K562 (cell line): ENCODE results near the gene SLC25A48. TPM values are rescaled to one million over a fixed set of nuclear protein-coding genes. Genes with fewer than 3 reads are reported as not detected.

Experiments
- ATAC-seq: fragments of 200-7000 bp; cut with Tn5 transposase; 3 replicates; pipeline ENCODE4 v1.9.1; 2020; ENCODE audit warnings: moderate library complexity
- BruUV-seq: library from RNA; stranded (reverse); fragments of 400-500 nt; replicated peaks from 2 replicates; lab custom pipeline; 2021; lab: Mats Ljungman, UMichigan
- CTCF ChIA-PET: fragments of 300-600 bp; formaldehyde crosslinking; extraction: SDS; loops from one replicate; lab custom pipeline; 2021; ENCODE audit warnings: low intra/inter-chr PET ratio; lab: Yijun Ruan, JAX
- POLR2A ChIA-PET: fragments of 300-600, 350-650 bp; sonication (Branson Sonifier 250); formaldehyde crosslinking; extraction: SDS; loops from one replicate; lab custom pipeline; 2021; ENCODE audit warnings: antibody characterized with exemption, inconsistent platforms; lab: Yijun Ruan, JAX
- DNase-seq, 4 experiments: peaks; one replicate each; pipeline versions ENCODE4 v3.0.0 to v3.0.0-alpha.2; 2011 to 2018; ENCODE audit warnings: low spot score in 3 of 4, mixed read lengths in 3 of 4; ENCODE audit errors: extremely low read depth in 1 of 4
- FAIRE-seq: peaks from 2 replicates; lab custom pipeline; 2011; peaks lifted over from hg19 to GRCh38; lab: Jason Lieb, UNC
- H2AFZ ChIP-seq: 2 replicates; pipeline ENCODE4 v1.6.0; 2011; ENCODE audit warnings: low read depth, low read length, control low read depth, inconsistent platforms
- H3K27ac ChIP-seq: fragments of 200-600 bp; 3 replicates; pipeline ENCODE4 v1.8.0; 2011; ENCODE audit warnings: low read depth, mild to moderate bottlenecking, control low read depth, inconsistent platforms, low read length, moderate library complexity, mixed read lengths; ENCODE audit errors: extremely low read depth
- H3K27me3 ChIP-seq, 2 experiments: fragments of 300-600 bp in 1 of 2; 2 replicates in 1 of 2; 3 replicates in 1 of 2; pipeline versions ENCODE4 v1.6.0 to v1.8.0; 2011; ENCODE audit warnings: inconsistent platforms in 2 of 2, low read length in 2 of 2, mild to moderate bottlenecking in 1 of 2, mixed read lengths in 1 of 2, moderate library complexity in 1 of 2; ENCODE audit not compliant: control insufficient read depth in 2 of 2, insufficient read depth in 2 of 2
- H3K36me3 ChIP-seq: fragments of 300-600 bp; 3 replicates; pipeline ENCODE4 v1.8.0; 2011; ENCODE audit warnings: mild to moderate bottlenecking, low read length, inconsistent platforms; ENCODE audit not compliant: control insufficient read depth, insufficient read depth
- H3K4me1 ChIP-seq, 2 experiments: fragments of 200-600 bp in 1 of 2; replicated peaks in 1 of 2; 2 replicates in 1 of 2; 3 replicates in 1 of 2; pipeline versions ENCODE4 v1.5.1 to v1.8.0; 2011; ENCODE audit warnings: inconsistent platforms in 2 of 2, low read length in 2 of 2, mild to moderate bottlenecking in 1 of 2, mixed read lengths in 1 of 2, moderate library complexity in 1 of 2; ENCODE audit not compliant: control insufficient read depth in 2 of 2, insufficient read depth in 2 of 2
- H3K4me2 ChIP-seq: 2 replicates; pipeline ENCODE4 v1.6.1; 2011; ENCODE audit warnings: low read length, control low read depth, inconsistent platforms, mixed read lengths; ENCODE audit not compliant: insufficient read depth
- H3K4me3 ChIP-seq: fragments of 200-600 bp; sonication (generic), shearing (Covaris generic); 2 replicates; pipeline ENCODE4 v1.5.1; 2016; ENCODE audit warnings: control low read depth, inconsistent platforms
- H3K79me2 ChIP-seq: fragments of 200-600 bp; 3 replicates; pipeline ENCODE4 v1.8.0; 2011; ENCODE audit warnings: low read length, inconsistent platforms; ENCODE audit not compliant: control insufficient read depth, insufficient read depth
- H3K9ac ChIP-seq, 2 experiments: 2 replicates each; pipeline versions ENCODE4 v1.6.0 to v1.6.1; 2011; ENCODE audit warnings: low read depth in 2 of 2, low read length in 2 of 2, control low read depth in 1 of 2, inconsistent platforms in 1 of 2, mild to moderate bottlenecking in 1 of 2, mixed read lengths in 1 of 2; ENCODE audit not compliant: insufficient read depth in 1 of 2
- H3K9me1 ChIP-seq: one replicate; pipeline ENCODE4 v1.6.0; 2011; ENCODE audit warnings: inconsistent platforms, mild to moderate bottlenecking, low read length, moderate library complexity; ENCODE audit not compliant: control insufficient read depth, insufficient read depth
- H3K9me3 ChIP-seq: replicated peaks from 2 replicates; pipeline ENCODE4 v1.5.1; 2011; ENCODE audit warnings: low read depth, low read length, inconsistent platforms; ENCODE audit not compliant: control insufficient read depth, insufficient read depth
- H4K20me1 ChIP-seq: replicated peaks from 2 replicates; pipeline ENCODE4 v1.6.1; 2011; ENCODE audit warnings: low read length, inconsistent platforms, mixed read lengths; ENCODE audit not compliant: control insufficient read depth, insufficient read depth
- C11orf30 ChIP-seq: fragments of 450-650 bp; IDR thresholded peaks from 2 replicates; pipeline ENCODE4 v1.6.1; 2016; ENCODE audit warnings: low read depth, mild to moderate bottlenecking
- MAFF ChIP-seq: IDR thresholded peaks from 2 replicates; pipeline ENCODE4 v1.6.1; 2012; ENCODE audit warnings: low read length, improper control_type of control experiment
- MAFG ChIP-seq: fragments of 450-650 bp; conservative IDR thresholded peaks from 2 replicates; pipeline ENCODE4 v1.6.1; 2016; ENCODE audit warnings: missing genetic modification characterization, missing compliant biosample characterization
- MAFK ChIP-seq: IDR thresholded peaks from 2 replicates; pipeline ENCODE4 v1.6.1; 2011; ENCODE audit warnings: low read length, improper control_type of control experiment
- MEIS2 ChIP-seq: fragments of 450-650 bp; IDR thresholded peaks from 2 replicates; pipeline ENCODE4 v1.6.1; 2014; ENCODE audit warnings: mild to moderate bottlenecking; ENCODE audit not compliant: partially characterized antibody
- NFE2 ChIP-seq: IDR thresholded peaks from 2 replicates; pipeline ENCODE4 v1.6.1; 2014; ENCODE audit warnings: antibody characterized with exemption, low read depth
- ZNF316 ChIP-seq: fragments of 450-650 bp; IDR thresholded peaks from 2 replicates; pipeline ENCODE4 v1.6.1; 2016
- WGBS: fragments of 100-300 bp; shearing (Covaris generic); methylation state at CpG from one replicate; pipeline ENCODE4 v1.1.6; 2016; ENCODE audit warnings: low coverage, mixed read lengths; ENCODE audit not compliant: insufficient coverage; ENCODE audit errors: missing lambda C conversion rate; 5-methylcytosine and 5-hydroxymethylcytosine counted together
- in situ Hi-C: fragments of 300-500 bp; cut with MboI; formaldehyde crosslinking; loops from 4 replicates; pipeline ENCODE4 v1.15.0; 2018; ENCODE audit warnings: inconsistent platforms, mixed read lengths
- intact Hi-C: fragments of 100-400 bp; cut with micrococcal nuclease; formaldehyde crosslinking; loops from 2 replicates; pipeline ENCODE4 v1.14.2; 2022
- polyA plus RNA-seq, 8 experiments: library from polyadenylated mRNA; depleted of rRNA in 4 of 8; stranded (reverse) in 5 of 8; unstranded in 3 of 8; fragments of >200 nt; fragmentation: Nextera tagmentation in 2 of 8; fragmentation: Illumina TruSeq in 1 of 8; extraction: Ambion mirVana in 2 of 8; extraction: Trizol in 1 of 8; gene quantifications; 2 replicates each; pipeline versions ENCODE4 v1.2.1 to v1.2.3, GENCODE V29; 2011 to 2014; ENCODE audit warnings: inconsistent platforms in 1 of 8, missing spikeins in 1 of 8
- total RNA-seq, 7 experiments: library from RNA; depleted of rRNA in 6 of 7; stranded (reverse); fragments of >200 nt in 6 of 7; fragmentation: Illumina TruSeq in 2 of 7; extraction: Trizol in 2 of 7; gene quantifications; 2 replicates each; pipeline versions ENCODE4 v1.2.1 to v1.2.3, GENCODE V29; 2011 to 2021; ENCODE audit warnings: low replicate concordance in 1 of 7
- TF ChIP-seq, protein P1 (sequence below), 2 experiments: fragments of 450-650 bp; formaldehyde crosslinking in 1 of 2; IDR thresholded peaks; 2 replicates each; pipeline versions ENCODE4 v1.4.0 to v1.6.1; 2014 to 2020; ENCODE audit warnings: mild to moderate bottlenecking in 2 of 2, borderline replicate concordance in 1 of 2, low read depth in 1 of 2

Gene SLC25A48
- total and polyA plus RNA-seq, 9 of the 15 experiments (the other 6 are each of a cell fraction or from before 2014, with no cell fraction given): 0.08 to 0.35 (median 0.23) TPM; not detected in 1

DNA sequence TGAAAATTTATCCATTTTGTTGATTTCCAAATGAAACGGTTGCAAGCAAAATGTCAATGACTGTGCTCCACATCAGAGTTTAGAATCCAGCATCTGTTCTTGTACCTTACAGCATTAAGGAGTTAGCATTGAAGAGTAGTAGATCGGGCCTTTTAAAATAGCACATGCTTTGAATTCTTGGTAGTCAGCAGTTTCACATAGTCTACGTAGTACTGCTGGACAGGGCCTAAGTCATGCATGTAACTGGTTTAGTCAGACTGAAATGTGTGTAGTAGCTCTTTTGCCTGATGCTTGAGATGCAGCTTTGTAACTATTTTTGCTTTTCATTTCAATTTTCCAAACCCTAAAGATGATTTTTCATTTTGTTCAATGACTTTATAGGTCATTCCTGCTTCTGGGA, 100.5 kb downstream of the SLC25A48 start:
- Histone ChIP-seq H3K27ac (no peak overlapping the region), H2AFZ (no peak overlapping the region), H3K9ac (no peak overlapping the region), H3K36me3 (no peaks in the 10 kb centered on the region), H3K4me2 (no peak overlapping the region), H3K27me3 (peaks cover 8 to 11% of the 10 kb centered on the region in 2 experiments; a peak in 3 of 5 replicates), H3K9me1 (no peaks in the 10 kb centered on the region), H3K4me3 (no peak overlapping the region), H3K4me1 (peaks cover 0 to 5% of the 10 kb centered on the region in 2 experiments; a peak in 1 of 5 replicates), H3K9me3 (no peaks in the 10 kb centered on the region), H4K20me1 (no peaks in the 10 kb centered on the region), H3K79me2 (no peaks in the 10 kb centered on the region)
- no TSS peak for BruUV-seq
- DNase-seq: no peak
- intact Hi-C loops: no loop called here
- ChIA-PET POLR2A (no interaction called here), CTCF (no interaction called here)
- no peak for ATAC-seq
- TF ChIP-seq ZNF316 (peak; percentile 75), C11orf30 (peak; percentile 53; the same call in 1 of the 2 replicates), MAFF (peak; percentile 51; the same call in 1 of the 2 replicates), NFE2 (no peak), MEIS2 (no peak), MAFG (peak; percentile 41; the same call in 1 of the 2 replicates), MAFK (peak; percentile 29; the same call in 1 of the 2 replicates)
- TF ChIP-seq, protein P1, sequence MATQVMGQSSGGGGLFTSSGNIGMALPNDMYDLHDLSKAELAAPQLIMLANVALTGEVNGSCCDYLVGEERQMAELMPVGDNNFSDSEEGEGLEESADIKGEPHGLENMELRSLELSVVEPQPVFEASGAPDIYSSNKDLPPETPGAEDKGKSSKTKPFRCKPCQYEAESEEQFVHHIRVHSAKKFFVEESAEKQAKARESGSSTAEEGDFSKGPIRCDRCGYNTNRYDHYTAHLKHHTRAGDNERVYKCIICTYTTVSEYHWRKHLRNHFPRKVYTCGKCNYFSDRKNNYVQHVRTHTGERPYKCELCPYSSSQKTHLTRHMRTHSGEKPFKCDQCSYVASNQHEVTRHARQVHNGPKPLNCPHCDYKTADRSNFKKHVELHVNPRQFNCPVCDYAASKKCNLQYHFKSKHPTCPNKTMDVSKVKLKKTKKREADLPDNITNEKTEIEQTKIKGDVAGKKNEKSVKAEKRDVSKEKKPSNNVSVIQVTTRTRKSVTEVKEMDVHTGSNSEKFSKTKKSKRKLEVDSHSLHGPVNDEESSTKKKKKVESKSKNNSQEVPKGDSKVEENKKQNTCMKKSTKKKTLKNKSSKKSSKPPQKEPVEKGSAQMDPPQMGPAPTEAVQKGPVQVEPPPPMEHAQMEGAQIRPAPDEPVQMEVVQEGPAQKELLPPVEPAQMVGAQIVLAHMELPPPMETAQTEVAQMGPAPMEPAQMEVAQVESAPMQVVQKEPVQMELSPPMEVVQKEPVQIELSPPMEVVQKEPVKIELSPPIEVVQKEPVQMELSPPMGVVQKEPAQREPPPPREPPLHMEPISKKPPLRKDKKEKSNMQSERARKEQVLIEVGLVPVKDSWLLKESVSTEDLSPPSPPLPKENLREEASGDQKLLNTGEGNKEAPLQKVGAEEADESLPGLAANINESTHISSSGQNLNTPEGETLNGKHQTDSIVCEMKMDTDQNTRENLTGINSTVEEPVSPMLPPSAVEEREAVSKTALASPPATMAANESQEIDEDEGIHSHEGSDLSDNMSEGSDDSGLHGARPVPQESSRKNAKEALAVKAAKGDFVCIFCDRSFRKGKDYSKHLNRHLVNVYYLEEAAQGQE (IDR thresholded peaks at IDR 0.05; ENCODE audit: borderline replicate concordance): 0 out of 2 replicates have a peak, but pooled peaks have one; percentile 6
- TF ChIP-seq, protein P1 (CRISPR knock-in tag; IDR thresholded peaks at IDR 0.05; ENCODE audit: low read depth): no peak
- 2% methylated on average over 3 of the region's 3 CpGs for WGBS
- in situ Hi-C loops: no loop called here
- FAIRE-seq: no peak
